ENCODE data around the gene RREB1. TPM values are rescaled to one million over a fixed set of nuclear protein-coding genes. Genes with fewer than 3 reads are reported as not detected.

Gene RREB1
- total and polyA plus RNA-seq, 2 experiments from 2014 or later: 8.5 to 25.5 TPM

DNA sequence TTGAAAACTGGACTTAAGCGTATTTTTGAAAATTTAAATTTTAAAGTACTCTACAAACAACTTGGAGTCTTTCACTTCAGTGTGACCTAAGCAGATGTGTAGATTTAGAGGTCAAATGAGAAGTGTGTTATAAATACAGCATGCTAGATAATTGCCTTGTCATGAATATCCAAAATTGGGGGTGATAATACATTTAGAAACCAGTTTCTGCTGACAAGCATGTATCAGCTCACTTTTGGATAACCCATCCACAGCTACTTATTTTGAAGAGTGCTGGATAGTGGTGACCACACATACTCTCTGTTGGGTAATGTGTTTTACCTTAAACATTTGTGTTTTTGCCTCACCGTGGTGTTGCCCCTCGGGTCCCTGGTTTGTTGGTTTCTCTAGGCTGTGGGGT is 14.9 kb downstream of the RREB1 start:
- TF ChIP-seq NANOG (IDR thresholded peaks at IDR 0.05; ENCODE audit: borderline replicate concordance) (no peak), CREB1 (CRISPR knock-in tag; IDR thresholded peaks at IDR 0.05; ENCODE audit: low read depth) (no peak), EZH2 (IDR thresholded peaks at IDR 0.05; ENCODE audit: low read depth, unreplicated experiment) (no peak), JUNB (IDR thresholded peaks at IDR 0.05; ENCODE audit: unreplicated experiment) (no peak), ZNF331 (CRISPR knock-in tag; IDR thresholded peaks at IDR 0.05; ENCODE audit: low read depth) (no peak), STAT1 (IDR thresholded peaks at IDR 0.05; ENCODE audit: unreplicated experiment) (no peak), POLR2AphosphoS5 (IDR thresholded peaks at IDR 0.05; ENCODE audit: low read depth) (no peak), EZH2phosphoT487 (IDR thresholded peaks at IDR 0.05; ENCODE audit: unreplicated experiment) (no peak), ZNF114 (CRISPR knock-in tag; IDR thresholded peaks at IDR 0.05) (no peak)
- TF ChIP-seq, protein P1, sequence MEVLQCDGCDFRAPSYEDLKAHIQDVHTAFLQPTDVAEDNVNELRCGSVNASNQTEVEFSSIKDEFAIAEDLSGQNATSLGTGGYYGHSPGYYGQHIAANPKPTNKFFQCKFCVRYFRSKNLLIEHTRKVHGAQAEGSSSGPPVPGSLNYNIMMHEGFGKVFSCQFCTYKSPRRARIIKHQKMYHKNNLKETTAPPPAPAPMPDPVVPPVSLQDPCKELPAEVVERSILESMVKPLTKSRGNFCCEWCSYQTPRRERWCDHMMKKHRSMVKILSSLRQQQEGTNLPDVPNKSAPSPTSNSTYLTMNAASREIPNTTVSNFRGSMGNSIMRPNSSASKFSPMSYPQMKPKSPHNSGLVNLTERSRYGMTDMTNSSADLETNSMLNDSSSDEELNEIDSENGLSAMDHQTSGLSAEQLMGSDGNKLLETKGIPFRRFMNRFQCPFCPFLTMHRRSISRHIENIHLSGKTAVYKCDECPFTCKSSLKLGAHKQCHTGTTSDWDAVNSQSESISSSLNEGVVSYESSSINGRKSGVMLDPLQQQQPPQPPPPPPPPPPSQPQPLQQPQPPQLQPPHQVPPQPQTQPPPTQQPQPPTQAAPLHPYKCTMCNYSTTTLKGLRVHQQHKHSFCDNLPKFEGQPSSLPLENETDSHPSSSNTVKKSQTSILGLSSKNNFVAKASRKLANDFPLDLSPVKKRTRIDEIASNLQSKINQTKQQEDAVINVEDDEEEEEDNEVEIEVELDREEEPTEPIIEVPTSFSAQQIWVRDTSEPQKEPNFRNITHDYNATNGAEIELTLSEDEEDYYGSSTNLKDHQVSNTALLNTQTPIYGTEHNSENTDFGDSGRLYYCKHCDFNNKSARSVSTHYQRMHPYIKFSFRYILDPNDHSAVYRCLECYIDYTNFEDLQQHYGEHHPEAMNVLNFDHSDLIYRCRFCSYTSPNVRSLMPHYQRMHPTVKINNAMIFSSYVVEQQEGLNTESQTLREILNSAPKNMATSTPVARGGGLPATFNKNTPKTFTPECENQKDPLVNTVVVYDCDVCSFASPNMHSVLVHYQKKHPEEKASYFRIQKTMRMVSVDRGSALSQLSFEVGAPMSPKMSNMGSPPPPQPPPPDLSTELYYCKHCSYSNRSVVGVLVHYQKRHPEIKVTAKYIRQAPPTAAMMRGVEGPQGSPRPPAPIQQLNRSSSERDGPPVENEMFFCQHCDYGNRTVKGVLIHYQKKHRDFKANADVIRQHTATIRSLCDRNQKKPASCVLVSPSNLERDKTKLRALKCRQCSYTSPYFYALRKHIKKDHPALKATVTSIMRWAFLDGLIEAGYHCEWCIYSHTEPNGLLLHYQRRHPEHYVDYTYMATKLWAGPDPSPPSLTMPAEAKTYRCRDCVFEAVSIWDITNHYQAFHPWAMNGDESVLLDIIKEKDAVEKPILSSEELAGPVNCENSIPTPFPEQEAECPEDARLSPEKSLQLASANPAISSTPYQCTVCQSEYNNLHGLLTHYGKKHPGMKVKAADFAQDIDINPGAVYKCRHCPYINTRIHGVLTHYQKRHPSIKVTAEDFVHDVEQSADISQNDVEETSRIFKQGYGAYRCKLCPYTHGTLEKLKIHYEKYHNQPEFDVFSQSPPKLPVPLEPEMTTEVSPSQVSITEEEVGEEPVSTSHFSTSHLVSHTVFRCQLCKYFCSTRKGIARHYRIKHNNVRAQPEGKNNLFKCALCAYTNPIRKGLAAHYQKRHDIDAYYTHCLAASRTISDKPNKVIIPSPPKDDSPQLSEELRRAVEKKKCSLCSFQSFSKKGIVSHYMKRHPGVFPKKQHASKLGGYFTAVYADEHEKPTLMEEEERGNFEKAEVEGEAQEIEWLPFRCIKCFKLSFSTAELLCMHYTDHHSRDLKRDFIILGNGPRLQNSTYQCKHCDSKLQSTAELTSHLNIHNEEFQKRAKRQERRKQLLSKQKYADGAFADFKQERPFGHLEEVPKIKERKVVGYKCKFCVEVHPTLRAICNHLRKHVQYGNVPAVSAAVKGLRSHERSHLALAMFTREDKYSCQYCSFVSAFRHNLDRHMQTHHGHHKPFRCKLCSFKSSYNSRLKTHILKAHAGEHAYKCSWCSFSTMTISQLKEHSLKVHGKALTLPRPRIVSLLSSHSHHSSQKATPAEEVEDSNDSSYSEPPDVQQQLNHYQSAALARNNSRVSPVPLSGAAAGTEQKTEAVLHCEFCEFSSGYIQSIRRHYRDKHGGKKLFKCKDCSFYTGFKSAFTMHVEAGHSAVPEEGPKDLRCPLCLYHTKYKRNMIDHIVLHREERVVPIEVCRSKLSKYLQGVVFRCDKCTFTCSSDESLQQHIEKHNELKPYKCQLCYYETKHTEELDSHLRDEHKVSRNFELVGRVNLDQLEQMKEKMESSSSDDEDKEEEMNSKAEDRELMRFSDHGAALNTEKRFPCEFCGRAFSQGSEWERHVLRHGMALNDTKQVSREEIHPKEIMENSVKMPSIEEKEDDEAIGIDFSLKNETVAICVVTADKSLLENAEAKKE (CRISPR knock-in tag; IDR thresholded peaks at IDR 0.05): no peak
- TF ChIP-seq, protein P2, sequence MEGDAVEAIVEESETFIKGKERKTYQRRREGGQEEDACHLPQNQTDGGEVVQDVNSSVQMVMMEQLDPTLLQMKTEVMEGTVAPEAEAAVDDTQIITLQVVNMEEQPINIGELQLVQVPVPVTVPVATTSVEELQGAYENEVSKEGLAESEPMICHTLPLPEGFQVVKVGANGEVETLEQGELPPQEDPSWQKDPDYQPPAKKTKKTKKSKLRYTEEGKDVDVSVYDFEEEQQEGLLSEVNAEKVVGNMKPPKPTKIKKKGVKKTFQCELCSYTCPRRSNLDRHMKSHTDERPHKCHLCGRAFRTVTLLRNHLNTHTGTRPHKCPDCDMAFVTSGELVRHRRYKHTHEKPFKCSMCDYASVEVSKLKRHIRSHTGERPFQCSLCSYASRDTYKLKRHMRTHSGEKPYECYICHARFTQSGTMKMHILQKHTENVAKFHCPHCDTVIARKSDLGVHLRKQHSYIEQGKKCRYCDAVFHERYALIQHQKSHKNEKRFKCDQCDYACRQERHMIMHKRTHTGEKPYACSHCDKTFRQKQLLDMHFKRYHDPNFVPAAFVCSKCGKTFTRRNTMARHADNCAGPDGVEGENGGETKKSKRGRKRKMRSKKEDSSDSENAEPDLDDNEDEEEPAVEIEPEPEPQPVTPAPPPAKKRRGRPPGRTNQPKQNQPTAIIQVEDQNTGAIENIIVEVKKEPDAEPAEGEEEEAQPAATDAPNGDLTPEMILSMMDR (conservative IDR thresholded peaks at IDR 0.05; ENCODE audit: low read depth in 2 of 2): no peak
- TF ChIP-seq, protein P3, sequence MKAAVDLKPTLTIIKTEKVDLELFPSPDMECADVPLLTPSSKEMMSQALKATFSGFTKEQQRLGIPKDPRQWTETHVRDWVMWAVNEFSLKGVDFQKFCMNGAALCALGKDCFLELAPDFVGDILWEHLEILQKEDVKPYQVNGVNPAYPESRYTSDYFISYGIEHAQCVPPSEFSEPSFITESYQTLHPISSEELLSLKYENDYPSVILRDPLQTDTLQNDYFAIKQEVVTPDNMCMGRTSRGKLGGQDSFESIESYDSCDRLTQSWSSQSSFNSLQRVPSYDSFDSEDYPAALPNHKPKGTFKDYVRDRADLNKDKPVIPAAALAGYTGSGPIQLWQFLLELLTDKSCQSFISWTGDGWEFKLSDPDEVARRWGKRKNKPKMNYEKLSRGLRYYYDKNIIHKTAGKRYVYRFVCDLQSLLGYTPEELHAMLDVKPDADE (IDR thresholded peaks at IDR 0.05): no peak
- TF ChIP-seq, protein P4, sequence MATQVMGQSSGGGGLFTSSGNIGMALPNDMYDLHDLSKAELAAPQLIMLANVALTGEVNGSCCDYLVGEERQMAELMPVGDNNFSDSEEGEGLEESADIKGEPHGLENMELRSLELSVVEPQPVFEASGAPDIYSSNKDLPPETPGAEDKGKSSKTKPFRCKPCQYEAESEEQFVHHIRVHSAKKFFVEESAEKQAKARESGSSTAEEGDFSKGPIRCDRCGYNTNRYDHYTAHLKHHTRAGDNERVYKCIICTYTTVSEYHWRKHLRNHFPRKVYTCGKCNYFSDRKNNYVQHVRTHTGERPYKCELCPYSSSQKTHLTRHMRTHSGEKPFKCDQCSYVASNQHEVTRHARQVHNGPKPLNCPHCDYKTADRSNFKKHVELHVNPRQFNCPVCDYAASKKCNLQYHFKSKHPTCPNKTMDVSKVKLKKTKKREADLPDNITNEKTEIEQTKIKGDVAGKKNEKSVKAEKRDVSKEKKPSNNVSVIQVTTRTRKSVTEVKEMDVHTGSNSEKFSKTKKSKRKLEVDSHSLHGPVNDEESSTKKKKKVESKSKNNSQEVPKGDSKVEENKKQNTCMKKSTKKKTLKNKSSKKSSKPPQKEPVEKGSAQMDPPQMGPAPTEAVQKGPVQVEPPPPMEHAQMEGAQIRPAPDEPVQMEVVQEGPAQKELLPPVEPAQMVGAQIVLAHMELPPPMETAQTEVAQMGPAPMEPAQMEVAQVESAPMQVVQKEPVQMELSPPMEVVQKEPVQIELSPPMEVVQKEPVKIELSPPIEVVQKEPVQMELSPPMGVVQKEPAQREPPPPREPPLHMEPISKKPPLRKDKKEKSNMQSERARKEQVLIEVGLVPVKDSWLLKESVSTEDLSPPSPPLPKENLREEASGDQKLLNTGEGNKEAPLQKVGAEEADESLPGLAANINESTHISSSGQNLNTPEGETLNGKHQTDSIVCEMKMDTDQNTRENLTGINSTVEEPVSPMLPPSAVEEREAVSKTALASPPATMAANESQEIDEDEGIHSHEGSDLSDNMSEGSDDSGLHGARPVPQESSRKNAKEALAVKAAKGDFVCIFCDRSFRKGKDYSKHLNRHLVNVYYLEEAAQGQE (IDR thresholded peaks at IDR 0.05; ENCODE audit: unreplicated experiment): no peak
- Histone ChIP-seq H3F3A (replicated peaks; ENCODE audit: low read depth) (no peaks in the 10 kb centered on the region), H3K79me2 (replicated peaks; ENCODE audit: insufficient read depth) (peaks cover 100% of the 10 kb centered on the region), H3K4me3 (no peak overlapping the region), H3K27ac (ENCODE audit: low read depth) (no peak overlapping the region), H3K36me3 (ENCODE audit: insufficient read depth) (no peaks in the 10 kb centered on the region), H3K27me3 (ENCODE audit: insufficient read depth) (no peaks in the 10 kb centered on the region), H3K4me1 (ENCODE audit: insufficient read depth) (peaks cover 20% of the 10 kb centered on the region), H2AFZ (no peak overlapping the region), H3K9me2 (ENCODE audit: insufficient read depth) (no peaks in the 10 kb centered on the region), H3K4me2 (no peak overlapping the region), H4K20me1 (replicated peaks; ENCODE audit: insufficient read depth) (peaks cover 7% of the 10 kb centered on the region)
- no peak for ATAC-seq
- H3K27me3 Mint-ChIP-seq (ENCODE audit: insufficient read depth, low read depth, poor library complexity): peaks cover 2% of the 10 kb centered on the region
- no peak for DNase-seq (ENCODE audit: low spot score)
- H3K4me1 Mint-ChIP-seq: peaks cover 36% of the 10 kb centered on the region
- H3K4me3 Mint-ChIP-seq: no peak overlapping the region
- no peaks in the 10 kb centered on the region; the same call in 2 of the 3 replicates for H3K9me3 Mint-ChIP-seq
- H3K27ac Mint-ChIP-seq: no peak overlapping the region
- peaks cover 20% of the 10 kb centered on the region; the same call in 2 of the 3 replicates for H3K36me3 Mint-ChIP-seq (ENCODE audit: low read depth)

Measured in GM23338 (cell line).